Mammary epithelial cell (primary cell): ENCODE measurements around the gene ZFYVE1.

ENCODE experiments used
- EZH2 ChIP-seq: IDR thresholded peaks from 2 replicates; pipeline ENCODE4 v1.6.1; 2012; ENCODE audit warnings: low read length, inconsistent platforms, borderline replicate concordance
- TF ChIP-seq, protein P1 (sequence below), 2 donors: IDR thresholded peaks in 1 of 2; conservative IDR thresholded peaks in 1 of 2; 2 replicates each; pipeline ENCODE4 v1.5.1; 2011 to 2012; ENCODE audit warnings: inconsistent platforms in 2 of 2, low read length in 2 of 2, mild to moderate bottlenecking in 2 of 2, control low read depth in 1 of 2, low read depth in 1 of 2; ENCODE audit not compliant: insufficient read depth in 1 of 2; ENCODE audit errors: extremely low read depth in 1 of 2

DNA sequence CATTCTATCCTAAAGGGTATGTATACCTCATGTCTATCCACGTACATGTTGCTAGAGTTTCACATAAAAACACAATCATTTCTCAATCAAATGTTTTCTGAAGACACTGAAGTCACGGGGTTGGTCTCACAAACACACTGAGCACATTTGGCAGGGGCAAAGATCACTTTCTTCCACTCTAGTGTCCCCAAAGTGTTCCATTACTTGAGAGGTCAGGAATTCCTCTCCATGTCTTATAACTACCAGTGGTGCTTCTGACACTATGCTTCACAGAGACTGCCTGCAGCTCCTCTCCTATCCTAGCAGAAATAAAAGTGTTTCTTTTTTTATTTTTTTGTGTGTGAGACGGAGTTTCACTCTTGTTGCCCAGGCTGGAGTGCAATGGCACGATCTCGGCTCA lies 19.1 kb downstream of the ZFYVE1 start:
- TF ChIP-seq, protein P1, sequence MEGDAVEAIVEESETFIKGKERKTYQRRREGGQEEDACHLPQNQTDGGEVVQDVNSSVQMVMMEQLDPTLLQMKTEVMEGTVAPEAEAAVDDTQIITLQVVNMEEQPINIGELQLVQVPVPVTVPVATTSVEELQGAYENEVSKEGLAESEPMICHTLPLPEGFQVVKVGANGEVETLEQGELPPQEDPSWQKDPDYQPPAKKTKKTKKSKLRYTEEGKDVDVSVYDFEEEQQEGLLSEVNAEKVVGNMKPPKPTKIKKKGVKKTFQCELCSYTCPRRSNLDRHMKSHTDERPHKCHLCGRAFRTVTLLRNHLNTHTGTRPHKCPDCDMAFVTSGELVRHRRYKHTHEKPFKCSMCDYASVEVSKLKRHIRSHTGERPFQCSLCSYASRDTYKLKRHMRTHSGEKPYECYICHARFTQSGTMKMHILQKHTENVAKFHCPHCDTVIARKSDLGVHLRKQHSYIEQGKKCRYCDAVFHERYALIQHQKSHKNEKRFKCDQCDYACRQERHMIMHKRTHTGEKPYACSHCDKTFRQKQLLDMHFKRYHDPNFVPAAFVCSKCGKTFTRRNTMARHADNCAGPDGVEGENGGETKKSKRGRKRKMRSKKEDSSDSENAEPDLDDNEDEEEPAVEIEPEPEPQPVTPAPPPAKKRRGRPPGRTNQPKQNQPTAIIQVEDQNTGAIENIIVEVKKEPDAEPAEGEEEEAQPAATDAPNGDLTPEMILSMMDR (conservative IDR thresholded peaks at IDR 0.05 in 1 of 2, IDR thresholded peaks at IDR 0.05 in 1 of 2; ENCODE audit: extremely low read depth in 1 of 2, insufficient read depth in 1 of 2, low read depth in 1 of 2, low read length in 2 of 2), result no peak
- TF ChIP-seq EZH2, result no peak
